ENCODE measurements around the gene MYCT1. TPM values are rescaled to one million over a fixed set of nuclear protein-coding genes. Genes with fewer than 3 reads are reported as not detected.
"Not testable (repeated sequence)": the region's sequence is repeated elsewhere in the genome, so short reads cannot be mapped to it uniquely, and the experiment has no call there.

The MYCT1 gene
- total and polyA plus RNA-seq, 9 donors, result 2.7 to 17.9 (median 6.3) TPM

- TF ChIP-seq, protein P1, sequence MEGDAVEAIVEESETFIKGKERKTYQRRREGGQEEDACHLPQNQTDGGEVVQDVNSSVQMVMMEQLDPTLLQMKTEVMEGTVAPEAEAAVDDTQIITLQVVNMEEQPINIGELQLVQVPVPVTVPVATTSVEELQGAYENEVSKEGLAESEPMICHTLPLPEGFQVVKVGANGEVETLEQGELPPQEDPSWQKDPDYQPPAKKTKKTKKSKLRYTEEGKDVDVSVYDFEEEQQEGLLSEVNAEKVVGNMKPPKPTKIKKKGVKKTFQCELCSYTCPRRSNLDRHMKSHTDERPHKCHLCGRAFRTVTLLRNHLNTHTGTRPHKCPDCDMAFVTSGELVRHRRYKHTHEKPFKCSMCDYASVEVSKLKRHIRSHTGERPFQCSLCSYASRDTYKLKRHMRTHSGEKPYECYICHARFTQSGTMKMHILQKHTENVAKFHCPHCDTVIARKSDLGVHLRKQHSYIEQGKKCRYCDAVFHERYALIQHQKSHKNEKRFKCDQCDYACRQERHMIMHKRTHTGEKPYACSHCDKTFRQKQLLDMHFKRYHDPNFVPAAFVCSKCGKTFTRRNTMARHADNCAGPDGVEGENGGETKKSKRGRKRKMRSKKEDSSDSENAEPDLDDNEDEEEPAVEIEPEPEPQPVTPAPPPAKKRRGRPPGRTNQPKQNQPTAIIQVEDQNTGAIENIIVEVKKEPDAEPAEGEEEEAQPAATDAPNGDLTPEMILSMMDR (IDR thresholded peaks at IDR 0.05), result no peak
- TF ChIP-seq POLR2A (IDR thresholded peaks at IDR 0.05) (no peak), EP300 (IDR thresholded peaks at IDR 0.05) (no peak)
- intact Hi-C loops (cut with DNase I), result no loop called here
- Histone ChIP-seq H3K9me3 (no peaks in the 10 kb centered on the region), H3K27ac (no peak overlapping the region), H3K4me3 (no peak overlapping the region), H3K4me1 (ENCODE audit: insufficient read depth) (no peaks in the 10 kb centered on the region), H3K27me3 (no peaks in the 10 kb centered on the region), H3K36me3 (no peaks in the 10 kb centered on the region)
- 69 to 74% (median 73%) methylated on average over 1 of the region's 1 CpG for WGBS, 3 donors
- no peak for DNase-seq
These were observed 995 bp downstream of the MYCT1 start for GRCh38 chr6:152698692-152699091.

- Histone ChIP-seq H3K27ac (no peak overlapping the region), H3K4me3 (no peak overlapping the region)
- 38 to 50% (median 45%) methylated on average over 5 of the region's 5 CpGs for WGBS, 3 donors
These were observed 2.7 kb downstream of the MYCT1 start for GRCh38 chr6:152700427-152700826.

DNA sequence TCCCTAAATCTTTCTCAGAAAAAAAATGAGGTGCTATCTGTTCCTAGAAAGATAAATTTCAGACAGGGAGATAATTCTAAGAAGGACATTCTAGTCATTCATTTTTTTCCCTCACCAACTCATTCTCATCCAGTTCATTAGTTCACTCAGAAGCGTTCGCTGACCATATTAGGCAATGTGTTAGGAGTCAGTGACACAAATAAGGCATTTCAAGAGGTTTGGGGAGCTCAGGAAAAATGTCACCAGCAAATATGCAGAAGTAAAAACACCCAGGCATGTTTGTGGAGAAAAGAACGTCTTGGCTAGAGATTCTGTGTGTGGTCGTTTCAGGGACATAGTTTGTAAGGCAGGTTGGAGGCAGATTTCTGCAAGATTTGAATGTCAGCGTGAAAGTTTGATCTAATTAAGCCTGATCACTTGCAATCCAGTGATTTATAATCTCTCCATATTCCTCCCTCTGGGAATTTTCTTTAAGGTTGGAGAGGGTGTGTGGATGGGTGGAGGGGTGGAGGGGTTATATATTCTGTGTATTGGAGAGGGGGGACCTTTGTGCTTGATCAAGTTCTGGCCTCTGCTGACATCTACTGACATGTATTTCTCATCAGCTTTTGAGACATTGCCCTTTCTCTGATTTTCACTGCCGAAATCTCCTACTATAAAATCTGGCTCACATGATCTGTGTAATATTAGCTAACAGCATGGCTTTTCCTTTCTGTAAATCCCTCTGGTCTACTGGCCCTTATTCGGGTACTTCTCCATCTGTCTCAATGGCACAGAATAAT lies 3.6 kb downstream of the MYCT1 start:
- H3K4me3 ChIP-seq, result no peak overlapping the region
- 57 to 62% (median 58%) methylated on average over 7 of the region's 7 CpGs for WGBS, 3 donors

More at GRCh38 chr6:152700427-152700826, 2.7 kb downstream of the MYCT1 start:
- Histone ChIP-seq H3K4me1 (ENCODE audit: insufficient read depth) (no peaks in the 10 kb centered on the region), H3K27me3 (no peaks in the 10 kb centered on the region), H3K36me3 (no peaks in the 10 kb centered on the region), H3K9me3 (no peaks in the 10 kb centered on the region)
- DNase-seq, result no peak
- intact Hi-C loops (cut with DNase I), result no loop called here
- TF ChIP-seq EP300 (IDR thresholded peaks at IDR 0.05) (no peak), POLR2A (IDR thresholded peaks at IDR 0.05) (no peak)
- TF ChIP-seq, protein P1 (IDR thresholded peaks at IDR 0.05), result no peak

DNA sequence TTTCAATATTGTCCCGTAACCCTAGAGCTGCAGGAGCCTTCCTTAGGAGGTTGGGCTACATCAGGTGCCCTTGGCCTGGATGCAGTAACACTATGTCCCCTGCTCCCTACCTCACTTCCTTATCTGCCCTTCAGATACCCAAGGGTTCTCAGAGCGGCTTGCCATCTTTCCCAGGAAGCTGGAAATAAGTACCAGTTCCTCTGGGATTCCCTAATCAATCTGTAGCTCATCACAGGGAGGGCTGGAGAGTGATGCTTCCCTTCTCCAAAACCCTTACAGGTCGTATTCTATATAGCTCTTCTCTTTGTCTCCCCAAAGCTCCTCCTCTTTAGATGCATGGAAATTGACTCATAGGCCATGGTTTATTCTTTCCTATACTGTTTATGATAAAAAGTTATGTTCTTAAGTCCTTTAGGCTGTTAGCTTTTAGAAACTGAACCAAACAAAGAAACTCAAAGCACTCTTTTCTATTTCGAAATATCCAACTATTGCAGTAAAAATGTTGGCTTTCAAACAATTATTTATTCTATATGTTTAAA lies 4.2 kb downstream of the MYCT1 start:
- TF ChIP-seq EP300 (IDR thresholded peaks at IDR 0.05), result no peak
- TF ChIP-seq, protein P1 (IDR thresholded peaks at IDR 0.05), result no peak
- no peak for TF ChIP-seq POLR2A (IDR thresholded peaks at IDR 0.05)
- Histone ChIP-seq H3K4me1 (ENCODE audit: insufficient read depth) (no peaks in the 10 kb centered on the region), H3K9me3 (no peaks in the 10 kb centered on the region), H3K36me3 (no peaks in the 10 kb centered on the region), H3K4me3 (no peak overlapping the region), H3K27ac (no peak overlapping the region), H3K27me3 (no peaks in the 10 kb centered on the region)
- DNase-seq, result no peak
- intact Hi-C loops (cut with DNase I), result no loop called here
- 82 to 87% (median 86%) methylated on average over 4 of the region's 4 CpGs for WGBS, 3 donors

More for the DNA sequence above, 3.6 kb downstream of the MYCT1 start:
- DNase-seq, result no peak
- H3K27me3 ChIP-seq, result no peaks in the 10 kb centered on the region
- H3K9me3 ChIP-seq, result no peaks in the 10 kb centered on the region
- H3K36me3 ChIP-seq, result no peaks in the 10 kb centered on the region
- H3K4me1 ChIP-seq (ENCODE audit: insufficient read depth), result no peaks in the 10 kb centered on the region
- H3K27ac ChIP-seq, result no peak overlapping the region
- intact Hi-C loops (cut with DNase I), result no loop called here
- TF ChIP-seq, protein P1 (IDR thresholded peaks at IDR 0.05), result no peak

DNA sequence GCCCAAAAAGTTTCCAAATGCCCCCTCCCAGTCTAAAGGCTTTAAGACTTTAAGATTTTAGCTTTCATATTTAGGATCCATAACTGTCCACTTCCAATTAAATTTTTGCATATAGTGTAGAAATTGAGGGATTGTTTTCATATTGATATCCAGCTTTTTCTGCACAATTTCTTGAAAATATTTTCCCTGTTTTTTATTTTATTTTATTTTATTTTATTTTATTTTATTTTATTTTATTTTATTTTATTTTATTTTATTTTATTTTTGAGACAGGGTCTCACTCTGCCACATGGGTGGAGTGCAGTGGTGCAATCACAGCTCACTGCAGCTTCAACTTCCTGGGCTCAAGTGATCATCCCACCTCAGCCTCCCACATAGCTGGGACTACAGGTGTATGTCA lies 6.1 kb downstream of the MYCT1 start:
- intact Hi-C loops (cut with DNase I); DNase-seq; H3K4me3 ChIP-seq; H3K27ac ChIP-seq; H3K36me3 ChIP-seq; H3K9me3 ChIP-seq; H3K27me3 ChIP-seq; H3K4me1 ChIP-seq (ENCODE audit: insufficient read depth): not testable (repeated sequence)

Measured in ovary (tissue), 9 donors.